LNCaP clone FGC (cell line): ENCODE results near the gene ABHD2.

Source experiments
- DNase-seq: peaks from one replicate; pipeline ENCODE4 v3.0.0-alpha.2; 2011; ENCODE audit warnings: low read depth
- H3K4me3 ChIP-seq: 2 replicates; pipeline ENCODE4 v1.5.1; 2011; ENCODE audit warnings: mild to moderate bottlenecking, low read depth, low read length, control low read depth
- CTCF ChIP-seq: IDR thresholded peaks from 2 replicates; pipeline ENCODE4 v1.5.1; 2012; ENCODE audit warnings: mild to moderate bottlenecking; ENCODE audit not compliant: control insufficient read depth, insufficient read depth; ENCODE audit errors: extremely low read depth

ABHD2 gene

GRCh38 chr15:89165677-89166076 lies 77.4 kb downstream of the ABHD2 start:
- no peak for DNase-seq
- TF ChIP-seq CTCF, result no peak
- no peak overlapping the region for H3K4me3 ChIP-seq

- DNase-seq, result no peak
- TF ChIP-seq CTCF, result no peak
- no peak overlapping the region for H3K4me3 ChIP-seq
These were observed 79.3 kb downstream of the ABHD2 start for GRCh38 chr15:89167267-89168176.

GRCh38 chr15:89168316-89168833 lies 80.1 kb downstream of the ABHD2 start:
- TF ChIP-seq CTCF, result no peak
- DNase-seq, result no peak
- no peak overlapping the region for H3K4me3 ChIP-seq

- no peak for TF ChIP-seq CTCF
- H3K4me3 ChIP-seq, result no peak overlapping the region
- no peak for DNase-seq
These were observed 82.1 kb downstream of the ABHD2 start for GRCh38 chr15:89170364-89170763.

- no peak overlapping the region for H3K4me3 ChIP-seq
- no peak for DNase-seq
- TF ChIP-seq CTCF, result peak; percentile 69
These were observed 83.1 kb downstream of the ABHD2 start for GRCh38 chr15:89171136-89172072.

GRCh38 chr15:89172921-89173320 lies 84.7 kb downstream of the ABHD2 start:
- no peak for DNase-seq
- no peak for TF ChIP-seq CTCF
- H3K4me3 ChIP-seq, result no peak overlapping the region
